Keratinocyte (primary cell): ENCODE measurements around the gene IFITM10.

Source experiments
- CTCF ChIP-seq, 3 experiments: IDR thresholded peaks in 1 of 3; conservative IDR thresholded peaks in 1 of 3; optimal IDR thresholded peaks in 1 of 3; 2 replicates in 2 of 3; 3 replicates in 1 of 3; pipeline versions ENCODE3 to v1.5.1; 2011; ENCODE audit warnings: low read length in 3 of 3, mild to moderate bottlenecking in 3 of 3, moderate library complexity in 2 of 3, control low read depth in 1 of 3, inconsistent platforms in 1 of 3; ENCODE audit not compliant: insufficient read depth in 2 of 3; ENCODE audit errors: extremely low read depth in 1 of 3
- EZH2 ChIP-seq: IDR thresholded peaks from one replicate; pipeline ENCODE4 v1.6.1; 2012; ENCODE audit warnings: inconsistent platforms, mild to moderate bottlenecking, low read length, moderate library complexity

- TF ChIP-seq CTCF (optimal IDR thresholded peaks at IDR 0.05 in 1 of 3, IDR thresholded peaks at IDR 0.05 in 1 of 3, conservative IDR thresholded peaks at IDR 0.05 in 1 of 3; ENCODE audit: extremely low read depth in 1 of 3, insufficient read depth in 2 of 3, low read length in 3 of 3) (peak in 2 of 3 experiments; percentile 24 to 38), EZH2 (no peak)
Measured at GRCh38 chr11:1765871-1766718, 15.7 kb upstream of the IFITM10 start.
